Gastroesophageal sphincter (tissue), 4 donors: ENCODE results near the gene NUP210. TPM values are rescaled to one million over a fixed set of nuclear protein-coding genes. Genes with fewer than 3 reads are reported as not detected.

ENCODE experiments used
- ATAC-seq: fragments of 150-250 bp; one replicate; pipeline ENCODE4 v1.9.1; 2016; ENCODE audit warnings: mild to moderate bottlenecking, moderate library complexity
- H3K27ac ChIP-seq, 4 donors: fragments of 200-600 bp; sonication (generic) in 3 of 4; 1 replicate in 3 of 4; 2 replicates in 1 of 4; pipeline ENCODE4 v1.5.1; 2016 to 2019
- H3K27me3 ChIP-seq: fragments of 200-600 bp; sonication (generic); one replicate; pipeline ENCODE4 v1.5.1; 2019
- H3K36me3 ChIP-seq, 2 donors: fragments of 200-600 bp; sonication (generic); one replicate each; pipeline ENCODE4 v1.5.1; 2019; ENCODE audit warnings: control low read depth in 1 of 2
- H3K4me1 ChIP-seq, 3 donors: fragments of 200-600 bp; sonication (generic); 1 replicate in 2 of 3; 2 replicates in 1 of 3; pipeline ENCODE4 v1.5.1; 2016 to 2019; ENCODE audit warnings: control low read depth in 2 of 3
- H3K4me3 ChIP-seq, 2 donors: fragments of 200-600 bp; sonication (generic); one replicate each; pipeline ENCODE4 v1.5.1; 2019; ENCODE audit warnings: mild to moderate bottlenecking in 1 of 2, moderate library complexity in 1 of 2
- H3K9me3 ChIP-seq, 3 donors: fragments of 200-600 bp; sonication (generic); one replicate each; pipeline ENCODE4 v1.5.1; 2017 to 2019; ENCODE audit warnings: control low read depth in 2 of 3
- EP300 ChIP-seq: sonication (generic); formaldehyde crosslinking; IDR thresholded peaks from one replicate; pipeline ENCODE4 v1.6.1; 2017; ENCODE audit warnings: antibody characterized with exemption, mild to moderate bottlenecking
- POLR2A ChIP-seq, 2 donors: fragments of 450-650 bp; IDR thresholded peaks; one replicate each; pipeline ENCODE4 v1.6.1; 2017; ENCODE audit warnings: antibody characterized with exemption in 2 of 2, mild to moderate bottlenecking in 2 of 2, moderate library complexity in 1 of 2
- POLR2AphosphoS5 ChIP-seq: sonication (generic); formaldehyde crosslinking; IDR thresholded peaks from one replicate; pipeline ENCODE4 v1.6.1; 2017; ENCODE audit warnings: antibody characterized with exemption
- WGBS, 2 donors: methylation state at CpG; one replicate each; pipeline ENCODE4 v1.1.5; 2018; ENCODE audit warnings: low coverage in 1 of 2; 5-methylcytosine and 5-hydroxymethylcytosine counted together
- total RNA-seq, 4 donors: library from RNA; depleted of rRNA; stranded (reverse); fragments of >200 nt; gene quantifications; one replicate each; pipeline ENCODE4 v1.1.0, GENCODE V29; 2016
- TF ChIP-seq, protein P1 (sequence below), 4 experiments: fragments of 200-600 bp in 2 of 4; fragments of 450-650 bp in 2 of 4; sonication (generic) in 1 of 4; IDR thresholded peaks; one replicate each; pipeline ENCODE4 v1.5.1; 2017 to 2019; ENCODE audit warnings: antibody characterized with exemption in 4 of 4, mild to moderate bottlenecking in 2 of 4, moderate library complexity in 2 of 4

Gene NUP210
- total RNA-seq, 4 donors from 2014 or later = 3.0 to 6.2 (median 4.5) TPM

GRCh38 chr3:13427662-13428603 lies 7.8 kb upstream of the NUP210 start:
- WGBS, 2 donors = 75 to 87% methylated on average over 9 to 12 of the region's 12 CpGs
- Histone ChIP-seq H3K27ac (no peak overlapping the region), H3K4me3 (no peak overlapping the region), H3K36me3 (no peaks in the 10 kb centered on the region), H3K9me3 (no peaks in the 10 kb centered on the region), H3K27me3 (no peaks in the 10 kb centered on the region), H3K4me1 (no peaks in the 10 kb centered on the region)
- no peak for ATAC-seq
- TF ChIP-seq POLR2A (IDR thresholded peaks at IDR 0.05) = no peak
- no peak for TF ChIP-seq EP300
- no peak for TF ChIP-seq POLR2AphosphoS5
- TF ChIP-seq, protein P1, sequence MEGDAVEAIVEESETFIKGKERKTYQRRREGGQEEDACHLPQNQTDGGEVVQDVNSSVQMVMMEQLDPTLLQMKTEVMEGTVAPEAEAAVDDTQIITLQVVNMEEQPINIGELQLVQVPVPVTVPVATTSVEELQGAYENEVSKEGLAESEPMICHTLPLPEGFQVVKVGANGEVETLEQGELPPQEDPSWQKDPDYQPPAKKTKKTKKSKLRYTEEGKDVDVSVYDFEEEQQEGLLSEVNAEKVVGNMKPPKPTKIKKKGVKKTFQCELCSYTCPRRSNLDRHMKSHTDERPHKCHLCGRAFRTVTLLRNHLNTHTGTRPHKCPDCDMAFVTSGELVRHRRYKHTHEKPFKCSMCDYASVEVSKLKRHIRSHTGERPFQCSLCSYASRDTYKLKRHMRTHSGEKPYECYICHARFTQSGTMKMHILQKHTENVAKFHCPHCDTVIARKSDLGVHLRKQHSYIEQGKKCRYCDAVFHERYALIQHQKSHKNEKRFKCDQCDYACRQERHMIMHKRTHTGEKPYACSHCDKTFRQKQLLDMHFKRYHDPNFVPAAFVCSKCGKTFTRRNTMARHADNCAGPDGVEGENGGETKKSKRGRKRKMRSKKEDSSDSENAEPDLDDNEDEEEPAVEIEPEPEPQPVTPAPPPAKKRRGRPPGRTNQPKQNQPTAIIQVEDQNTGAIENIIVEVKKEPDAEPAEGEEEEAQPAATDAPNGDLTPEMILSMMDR (IDR thresholded peaks at IDR 0.05) = no peak

- no CpG with 5 or more reads among the region's 1 CpG for WGBS, 2 donors
Measured at GRCh38 chr3:13426591-13426990, 6.5 kb upstream of the NUP210 start.

DNA sequence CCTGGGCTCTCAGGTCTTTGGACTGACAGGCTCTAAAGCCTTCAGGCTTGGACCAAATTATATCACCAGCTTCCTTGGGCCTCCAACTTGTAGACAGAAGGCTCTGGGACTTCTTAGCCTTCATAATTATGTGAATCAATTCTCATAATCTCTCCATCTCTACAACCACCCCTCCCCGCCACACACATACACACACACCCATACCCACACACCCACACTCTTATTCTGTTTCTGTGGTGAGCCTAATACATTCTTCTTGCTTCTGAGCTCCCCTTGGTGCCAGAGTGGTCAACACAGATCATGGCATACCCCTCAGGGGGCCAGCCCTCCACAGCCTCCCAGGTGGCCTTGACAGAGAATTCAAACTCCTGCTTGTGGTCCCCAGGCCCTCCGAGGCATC lies 5.6 kb upstream of the NUP210 start:
- TF ChIP-seq POLR2AphosphoS5 (no peak), EP300 (no peak), POLR2A (IDR thresholded peaks at IDR 0.05) (no peak)
- TF ChIP-seq, protein P1 (IDR thresholded peaks at IDR 0.05) = no peak
- Histone ChIP-seq H3K4me3 (no peak overlapping the region), H3K36me3 (no peaks in the 10 kb centered on the region), H3K4me1 (peaks cover 0 to 3% (median 0%) of the 10 kb centered on the region in 3 donors), H3K9me3 (no peaks in the 10 kb centered on the region), H3K27ac (no peak overlapping the region), H3K27me3 (peaks cover 4% of the 10 kb centered on the region)
- WGBS, 2 donors = 76 to 100% methylated on average over 1 to 2 of the region's 2 CpGs
- ATAC-seq = no peak

More at GRCh38 chr3:13426591-13426990, 6.5 kb upstream of the NUP210 start:
- Histone ChIP-seq H3K9me3 (no peaks in the 10 kb centered on the region), H3K27ac (no peak overlapping the region), H3K4me1 (no peaks in the 10 kb centered on the region), H3K27me3 (no peaks in the 10 kb centered on the region), H3K4me3 (no peak overlapping the region), H3K36me3 (no peaks in the 10 kb centered on the region)
- no peak for TF ChIP-seq POLR2AphosphoS5
- no peak for TF ChIP-seq POLR2A (IDR thresholded peaks at IDR 0.05)
- TF ChIP-seq EP300 = no peak
- TF ChIP-seq, protein P1 (IDR thresholded peaks at IDR 0.05) = no peak
- ATAC-seq = no peak

DNA sequence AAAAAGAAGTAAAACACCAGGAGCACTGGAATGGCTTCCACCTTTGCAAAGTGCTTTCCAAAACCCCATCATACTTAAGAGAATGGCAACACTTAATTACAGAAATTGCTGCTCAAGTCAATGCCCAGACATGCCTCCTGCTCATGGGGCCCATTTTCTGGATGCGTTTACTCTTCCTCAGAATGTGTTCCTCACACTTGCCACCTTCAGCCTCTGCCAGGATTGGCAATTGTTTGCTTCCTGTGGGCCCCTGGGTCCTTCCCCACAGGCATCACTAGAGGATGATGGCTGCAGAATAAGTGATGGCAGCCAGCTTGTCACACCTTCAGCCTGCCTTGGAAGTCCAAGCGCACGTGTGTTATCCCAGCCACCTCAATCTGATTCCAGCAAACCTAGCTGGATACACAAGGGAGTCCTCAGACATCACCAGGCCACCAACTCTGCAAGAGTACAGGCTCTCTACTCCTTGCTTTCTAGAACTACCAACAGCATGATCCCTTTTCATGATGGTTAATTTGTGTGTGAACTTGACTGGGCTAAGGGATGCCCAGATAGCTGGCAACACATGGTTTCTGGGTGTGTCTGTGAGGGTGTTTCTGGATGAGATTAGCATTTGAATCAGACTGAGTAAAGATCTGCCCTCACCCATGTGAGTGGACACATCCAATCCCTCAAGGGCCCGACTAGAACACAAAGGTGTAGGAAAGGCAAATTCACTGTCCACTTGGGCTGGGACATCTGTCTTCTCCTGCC lies 4.9 kb upstream of the NUP210 start:
- H3K9me3 ChIP-seq = no peaks in the 10 kb centered on the region
- WGBS, 2 donors = 75 to 100% methylated on average over 1 to 3 of the region's 4 CpGs
- no peak for ATAC-seq
- TF ChIP-seq POLR2AphosphoS5 (no peak), POLR2A (IDR thresholded peaks at IDR 0.05) (no peak), EP300 (no peak)
- TF ChIP-seq, protein P1 (IDR thresholded peaks at IDR 0.05) = no peak
- no peak overlapping the region for H3K27ac ChIP-seq
- no peaks in the 10 kb centered on the region for H3K36me3 ChIP-seq
- peaks cover 9% of the 10 kb centered on the region for H3K27me3 ChIP-seq
- H3K4me1 ChIP-seq = peaks cover 0 to 8% (median 0%) of the 10 kb centered on the region in 3 donors
- H3K4me3 ChIP-seq = no peak overlapping the region
